HUES48 (cell line): Measurements from ENCODE around the gene RIC8B.

Experiments used
- H3K27ac ChIP-seq: one replicate; pipeline ENCODE4 v1.7.0; 2013; ENCODE audit warnings: low read depth, low read length, inconsistent platforms
- H3K27me3 ChIP-seq: 2 replicates; pipeline ENCODE4 v1.6.1; 2013; ENCODE audit warnings: mild to moderate bottlenecking, low read length; ENCODE audit not compliant: control insufficient read depth, insufficient read depth
- H3K36me3 ChIP-seq: 2 replicates; pipeline ENCODE4 v1.6.1; 2013; ENCODE audit warnings: low read length; ENCODE audit not compliant: control insufficient read depth, insufficient read depth
- H3K4me1 ChIP-seq: 2 replicates; pipeline ENCODE4 v1.6.1; 2013; ENCODE audit warnings: mild to moderate bottlenecking, low read length; ENCODE audit not compliant: control insufficient read depth, insufficient read depth
- H3K4me3 ChIP-seq: 2 replicates; pipeline ENCODE4 v1.5.1; 2013; ENCODE audit warnings: mild to moderate bottlenecking, low read depth, low read length
- H3K9ac ChIP-seq: 2 replicates; pipeline ENCODE4 v1.6.1; 2013; ENCODE audit warnings: mild to moderate bottlenecking, low read depth, low read length, moderate library complexity
- H3K9me3 ChIP-seq: 2 replicates; pipeline ENCODE4 v1.6.1; 2013; ENCODE audit warnings: low read length; ENCODE audit not compliant: control insufficient read depth, insufficient read depth

Gene RIC8B

DNA sequence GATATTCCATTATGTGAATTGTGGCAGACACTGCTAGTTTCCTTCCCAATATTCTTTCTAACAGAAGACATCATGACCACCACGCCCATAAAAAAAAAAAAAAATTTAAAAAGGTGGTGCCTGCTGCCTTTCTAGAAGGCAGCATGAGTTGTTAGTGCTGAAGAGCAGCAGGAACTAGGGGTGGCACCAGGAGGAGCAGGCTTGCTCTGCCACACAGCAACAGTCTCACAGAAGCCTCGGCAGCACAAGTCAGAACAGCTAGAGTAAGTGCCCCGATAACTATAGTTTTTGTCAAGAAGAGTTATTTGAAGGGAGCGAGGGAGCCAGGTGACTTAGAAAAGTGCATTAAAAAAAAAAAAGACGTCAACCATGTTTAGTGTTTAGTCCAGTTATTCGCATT is 114.8 kb downstream of the RIC8B start:
- H3K9ac ChIP-seq, result no peak overlapping the region

DNA sequence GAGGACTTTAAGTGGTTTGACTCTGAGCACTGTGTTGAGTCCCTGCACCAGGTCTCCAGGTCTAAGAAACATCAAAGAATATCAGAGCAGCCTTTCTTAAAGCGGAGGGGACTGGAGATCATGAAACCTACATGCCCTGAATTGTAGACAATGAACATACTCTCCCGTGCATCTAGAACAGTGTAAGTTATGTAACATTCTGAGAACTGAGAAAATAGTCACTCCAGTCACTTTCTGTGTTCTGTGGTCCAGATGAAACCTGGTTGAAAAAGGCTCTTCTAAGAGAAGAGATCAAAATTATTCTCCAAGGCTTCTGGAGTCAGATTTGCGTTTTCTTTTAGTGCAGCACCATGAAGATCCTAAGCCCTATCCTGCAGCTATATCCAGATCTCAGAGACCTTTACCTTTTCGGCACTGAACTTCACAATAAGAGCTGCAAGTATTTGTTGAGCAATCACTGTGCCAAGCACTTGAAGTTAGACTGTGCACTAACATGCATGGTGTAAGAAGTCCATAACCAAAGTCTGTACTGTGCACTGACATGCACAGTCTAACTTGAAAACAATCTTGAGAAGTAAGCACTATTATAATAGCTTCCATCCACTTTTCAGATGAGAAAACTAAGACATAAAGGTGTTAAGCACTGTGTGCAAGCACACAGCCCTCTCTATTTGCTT is 115.6 kb downstream of the RIC8B start:
- no peak overlapping the region for H3K4me3 ChIP-seq
- no peak overlapping the region for H3K27ac ChIP-seq
- H3K9me3 ChIP-seq, result no peaks in the 10 kb centered on the region
- H3K9ac ChIP-seq, result no peak overlapping the region
- H3K36me3 ChIP-seq, result peaks cover 32% of the 10 kb centered on the region
- H3K27me3 ChIP-seq, result no peaks in the 10 kb centered on the region
- H3K4me1 ChIP-seq, result no peaks in the 10 kb centered on the region

More for the DNA sequence above, 114.8 kb downstream of the RIC8B start:
- H3K27me3 ChIP-seq, result no peaks in the 10 kb centered on the region
- no peak overlapping the region for H3K27ac ChIP-seq
- no peaks in the 10 kb centered on the region for H3K9me3 ChIP-seq
- peaks cover 37% of the 10 kb centered on the region for H3K36me3 ChIP-seq
- H3K4me3 ChIP-seq, result no peak overlapping the region
- H3K4me1 ChIP-seq, result no peaks in the 10 kb centered on the region

DNA sequence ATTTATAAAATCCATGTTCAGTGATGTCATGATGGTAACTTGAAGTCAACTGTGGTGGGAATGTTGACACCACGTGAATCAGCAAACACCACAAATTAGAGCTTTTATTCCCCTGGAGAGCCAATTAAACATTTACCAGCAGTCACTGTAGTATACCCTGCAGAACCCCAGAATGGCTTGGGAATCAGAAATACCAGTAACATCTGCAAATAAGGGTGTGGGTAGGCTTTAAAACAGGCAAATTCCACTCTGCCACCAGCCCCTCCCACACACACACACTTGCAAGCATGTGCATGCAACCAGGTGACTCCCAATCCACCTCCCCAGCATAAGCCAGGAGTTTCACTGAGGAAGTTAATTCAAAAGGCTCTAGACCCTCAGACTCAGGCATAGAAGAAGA is 117.6 kb downstream of the RIC8B start:
- no peaks in the 10 kb centered on the region for H3K9me3 ChIP-seq
- H3K9ac ChIP-seq, result no peak overlapping the region
- H3K36me3 ChIP-seq, result peaks cover 14% of the 10 kb centered on the region
- H3K27me3 ChIP-seq, result no peaks in the 10 kb centered on the region
- H3K4me1 ChIP-seq, result no peaks in the 10 kb centered on the region
- no peak overlapping the region for H3K27ac ChIP-seq
- H3K4me3 ChIP-seq, result no peak overlapping the region

DNA sequence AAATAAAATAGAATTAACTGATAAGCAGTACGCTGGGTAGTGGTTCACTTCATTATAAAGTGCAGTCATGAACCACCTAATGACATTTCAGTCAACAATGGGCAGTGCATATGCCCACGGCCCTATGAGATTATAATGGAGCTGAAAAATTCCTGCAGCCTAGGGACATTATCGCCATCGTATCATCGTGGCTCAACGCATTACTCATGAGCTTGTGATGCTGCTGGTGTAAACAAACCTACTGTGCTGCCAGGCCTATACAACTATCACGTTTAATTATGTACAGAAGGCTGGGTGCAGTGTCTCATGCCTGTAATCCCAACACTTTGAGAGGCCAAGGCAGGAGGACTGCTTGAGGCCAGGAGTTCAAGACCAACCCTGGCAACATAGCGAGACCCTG is 119.0 kb downstream of the RIC8B start:
- no peaks in the 10 kb centered on the region for H3K27me3 ChIP-seq

DNA sequence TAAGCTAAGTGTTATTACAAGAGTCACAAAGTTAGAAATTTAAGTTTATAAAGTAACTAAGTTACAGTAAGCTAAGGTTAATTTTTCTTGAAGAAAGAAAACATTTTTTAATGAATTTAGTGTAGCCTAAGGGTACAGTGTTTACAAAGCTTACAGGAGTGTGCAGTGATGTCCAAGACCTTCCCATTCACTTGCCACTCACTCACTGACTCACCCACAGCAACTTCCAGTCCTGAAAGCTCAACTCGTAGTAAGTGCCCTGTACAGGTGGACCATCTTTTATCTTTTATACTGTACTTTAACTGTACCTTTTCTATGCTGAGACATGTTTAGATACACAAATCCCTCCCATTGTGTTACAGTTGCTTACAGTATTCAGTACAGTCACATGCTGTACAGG is 120.3 kb downstream of the RIC8B start:
- H3K4me3 ChIP-seq, result no peak overlapping the region
- no peaks in the 10 kb centered on the region for H3K9me3 ChIP-seq
- H3K4me1 ChIP-seq, result peaks cover 4% of the 10 kb centered on the region; the same call in 1 of the 2 replicates
- no peaks in the 10 kb centered on the region for H3K36me3 ChIP-seq
- H3K27ac ChIP-seq, result no peak overlapping the region
- 0 out of 2 replicates have a peak, but pooled peaks cover 6% of the 10 kb centered on the region for H3K27me3 ChIP-seq
- H3K9ac ChIP-seq, result no peak overlapping the region

More for the DNA sequence above, 119.0 kb downstream of the RIC8B start:
- peaks cover 4% of the 10 kb centered on the region; the same call in 1 of the 2 replicates for H3K4me1 ChIP-seq
- H3K4me3 ChIP-seq, result no peak overlapping the region
- no peaks in the 10 kb centered on the region for H3K9me3 ChIP-seq
- no peak overlapping the region for H3K27ac ChIP-seq
- 0 out of 2 replicates have a peak, but pooled peaks cover under 1% of the 10 kb centered on the region for H3K36me3 ChIP-seq
- no peak overlapping the region for H3K9ac ChIP-seq

DNA sequence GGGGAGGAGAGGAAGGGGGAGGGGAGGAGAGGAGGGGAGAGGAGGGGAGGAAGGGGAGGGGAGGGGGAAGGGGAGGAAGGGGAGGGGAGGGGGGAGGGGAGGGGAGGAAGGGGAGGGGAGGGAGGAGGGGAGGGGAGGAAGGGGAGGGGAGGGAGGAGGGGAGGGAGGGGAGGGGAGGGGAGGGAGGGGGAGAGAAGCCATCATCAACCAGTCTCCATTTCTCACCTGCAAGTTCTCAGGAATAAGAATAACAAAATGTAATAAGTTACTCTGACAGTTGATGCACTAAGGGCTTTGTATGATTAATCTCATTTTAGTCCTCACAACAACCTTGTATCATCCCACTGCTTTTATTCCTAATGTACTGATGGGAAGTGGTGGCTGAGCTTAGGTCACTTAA is 122.1 kb downstream of the RIC8B start:
- Histone ChIP-seq H3K9me3 (no peaks in the 10 kb centered on the region), H3K36me3 (no peaks in the 10 kb centered on the region), H3K27ac (no peak overlapping the region), H3K4me3 (no peak overlapping the region), H3K9ac (no peak overlapping the region), H3K27me3 (peaks cover 9% of the 10 kb centered on the region; the same call in 1 of the 2 replicates), H3K4me1 (peaks cover 4% of the 10 kb centered on the region; the same call in 1 of the 2 replicates)

DNA sequence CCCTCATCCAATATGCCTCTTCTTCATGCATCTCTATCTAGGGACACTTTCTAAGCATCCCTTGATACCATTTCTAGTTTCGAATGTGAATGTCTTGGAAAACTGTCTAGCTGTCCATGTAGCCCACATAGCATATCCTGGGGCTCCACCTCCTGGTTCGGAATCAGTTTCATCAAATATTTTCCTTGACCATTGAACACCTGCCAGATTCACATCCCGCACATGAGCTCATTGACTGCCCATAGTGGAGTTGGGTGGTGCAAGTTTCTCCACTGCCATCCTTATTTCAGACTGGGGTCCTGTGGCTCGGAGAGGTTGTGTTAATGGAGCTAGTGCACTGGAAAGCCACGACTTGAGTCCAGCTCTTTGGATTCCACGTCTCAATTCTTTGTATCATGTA is 122.6 kb downstream of the RIC8B start:
- no peak overlapping the region for H3K4me3 ChIP-seq
- H3K9me3 ChIP-seq, result no peaks in the 10 kb centered on the region
- peaks cover 4% of the 10 kb centered on the region; the same call in 1 of the 2 replicates for H3K4me1 ChIP-seq
- H3K27ac ChIP-seq, result no peak overlapping the region
- H3K9ac ChIP-seq, result no peak overlapping the region
- H3K27me3 ChIP-seq, result peaks cover 13% of the 10 kb centered on the region
- H3K36me3 ChIP-seq, result no peaks in the 10 kb centered on the region

DNA sequence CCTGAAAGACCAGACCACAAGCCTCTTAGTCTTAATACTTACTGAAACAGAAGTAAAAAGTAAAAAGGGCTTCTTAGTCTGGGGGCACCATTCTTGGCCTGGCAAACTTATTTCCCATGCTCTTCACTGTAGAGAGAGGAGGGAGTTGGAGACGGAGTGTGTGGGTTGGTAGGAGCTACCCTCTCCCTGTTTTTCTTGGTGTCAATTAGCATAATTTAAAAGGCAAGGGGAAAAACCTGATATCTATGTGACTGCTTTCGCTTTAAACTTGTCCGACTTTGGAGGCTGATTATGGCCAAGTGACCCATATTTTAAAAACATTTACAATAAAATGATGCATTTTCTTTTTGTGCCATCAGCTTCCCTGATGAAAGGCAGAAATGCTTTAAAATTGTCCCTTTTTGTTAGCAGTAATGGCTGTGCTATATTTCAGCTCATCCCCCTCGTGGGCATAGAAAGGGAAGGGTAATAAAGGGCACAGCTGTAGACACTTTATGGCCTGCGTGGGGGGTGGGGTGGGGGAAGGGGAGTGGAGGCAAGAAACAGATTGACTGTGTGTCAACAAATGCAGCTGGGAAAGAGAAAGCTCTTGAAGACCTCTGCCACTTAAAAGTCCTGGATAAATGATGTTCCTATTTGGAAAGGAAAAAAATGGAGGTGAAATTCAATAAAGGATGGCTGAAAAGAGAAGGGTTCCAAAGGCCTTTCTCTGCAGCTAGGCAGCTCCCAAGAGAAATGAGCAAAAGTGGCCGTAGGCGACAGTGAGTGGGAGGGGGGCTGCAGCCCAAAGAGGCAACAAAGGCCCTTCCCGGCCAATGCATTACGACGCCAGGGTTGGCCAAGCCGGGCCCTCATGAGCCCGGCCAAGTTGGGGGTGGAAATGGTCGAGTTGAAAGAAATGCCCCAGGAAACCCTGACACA is 123.8 kb downstream of the RIC8B start:
- Histone ChIP-seq H3K4me3 (no peak overlapping the region), H3K36me3 (no peaks in the 10 kb centered on the region), H3K4me1 (peaks cover 4% of the 10 kb centered on the region; the same call in 1 of the 2 replicates), H3K27me3 (peaks cover 25% of the 10 kb centered on the region), H3K9ac (no peak overlapping the region), H3K9me3 (no peaks in the 10 kb centered on the region), H3K27ac (no peak overlapping the region)

DNA sequence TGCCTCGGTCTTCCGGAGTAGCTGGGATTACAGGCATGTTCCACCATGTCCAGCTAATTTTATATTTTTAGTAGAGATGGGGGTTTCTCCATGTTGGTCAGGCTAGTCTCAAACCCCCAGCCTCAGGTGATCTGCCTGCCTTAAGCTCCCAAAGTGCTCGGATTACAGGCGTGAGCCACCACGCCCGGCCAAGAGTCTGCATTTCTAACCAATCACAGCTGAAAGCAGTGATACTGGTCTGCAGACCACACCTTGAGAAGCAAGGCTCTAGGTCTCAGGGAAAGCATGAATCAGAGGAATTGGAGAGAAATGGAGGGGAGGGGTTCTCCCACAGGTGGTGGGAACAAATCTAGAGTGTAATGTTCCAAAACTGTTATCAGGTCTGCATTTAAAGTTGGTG is 126.1 kb downstream of the RIC8B start:
- peaks cover 4% of the 10 kb centered on the region; the same call in 1 of the 2 replicates for H3K4me1 ChIP-seq
- no peaks in the 10 kb centered on the region for H3K36me3 ChIP-seq
- H3K27me3 ChIP-seq, result peaks cover 32% of the 10 kb centered on the region
- no peaks in the 10 kb centered on the region for H3K9me3 ChIP-seq
- H3K27ac ChIP-seq, result no peak overlapping the region
- no peak overlapping the region for H3K9ac ChIP-seq
- no peak overlapping the region for H3K4me3 ChIP-seq

DNA sequence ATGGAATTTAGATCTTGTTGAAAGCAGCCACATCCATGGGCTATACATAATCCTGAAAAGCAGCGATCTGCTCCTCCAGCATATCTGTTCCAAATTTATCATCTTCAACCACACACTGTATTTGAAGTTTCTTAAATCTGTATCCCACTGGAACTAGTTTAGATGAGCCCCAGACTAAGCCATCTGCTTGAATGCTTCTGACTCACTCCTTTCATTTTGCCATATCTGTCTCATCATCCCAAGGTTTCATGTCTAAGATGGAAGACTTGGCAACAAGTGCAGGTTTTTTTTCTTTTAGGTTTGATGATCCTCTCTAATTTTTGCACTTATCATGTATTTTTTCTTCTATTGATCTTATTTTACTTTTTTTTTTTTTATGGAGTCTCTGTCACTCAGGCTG is 126.8 kb downstream of the RIC8B start:
- Histone ChIP-seq H3K27ac (no peak overlapping the region), H3K4me3 (no peak overlapping the region), H3K27me3 (peaks cover 32% of the 10 kb centered on the region), H3K36me3 (no peaks in the 10 kb centered on the region), H3K4me1 (peaks cover 4% of the 10 kb centered on the region; the same call in 1 of the 2 replicates), H3K9me3 (no peaks in the 10 kb centered on the region), H3K9ac (no peak overlapping the region)

DNA sequence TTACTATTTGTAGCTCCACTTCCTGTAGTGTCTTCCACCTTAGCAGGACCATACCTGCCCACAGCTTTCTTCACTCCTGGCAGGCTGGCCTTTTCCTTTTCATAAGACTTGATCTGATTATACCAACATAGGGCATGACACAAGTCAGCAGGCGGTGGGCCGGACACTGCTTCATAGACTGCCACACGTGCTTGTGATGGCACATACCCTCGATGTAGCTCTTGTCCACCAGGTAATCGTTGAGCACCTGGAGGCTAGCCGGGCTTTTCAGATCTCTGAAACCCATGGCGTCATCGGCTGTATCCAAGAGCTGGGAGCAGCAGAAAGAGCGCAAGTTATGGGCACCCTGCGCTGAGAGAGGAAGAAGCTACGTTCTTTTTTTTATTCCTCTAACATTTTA is 127.6 kb downstream of the RIC8B start:
- Histone ChIP-seq H3K27ac (no peak overlapping the region), H3K4me3 (no peak overlapping the region)

More for the DNA sequence above, 127.6 kb downstream of the RIC8B start:
- H3K9ac ChIP-seq, result no peak overlapping the region
- no peaks in the 10 kb centered on the region for H3K36me3 ChIP-seq
- peaks cover 32% of the 10 kb centered on the region for H3K27me3 ChIP-seq
- no peaks in the 10 kb centered on the region for H3K9me3 ChIP-seq
- H3K4me1 ChIP-seq, result peaks cover 4% of the 10 kb centered on the region; the same call in 1 of the 2 replicates
